A549 (cell line): Measurements from ENCODE around the gene NRK.
"Not testable (repeated sequence)": the region's sequence is repeated elsewhere in the genome, so short reads cannot be mapped to it uniquely, and the experiment has no call there.

Experiments used
- BHLHE40 ChIP-seq: IDR thresholded peaks from 2 replicates; pipeline ENCODE4 v1.6.1; 2012; ENCODE audit warnings: low read depth, low read length, inconsistent platforms
- CHD2 ChIP-seq: fragments of 150-350 bp; IDR thresholded peaks from 2 replicates; pipeline ENCODE4 v1.6.1; 2014; ENCODE audit warnings: low read length; ENCODE audit not compliant: partially characterized antibody
- CTCF ChIP-seq: fragments of >200 bp; sonication (Bioruptor Twin); formaldehyde crosslinking; IDR thresholded peaks from 3 replicates; pipeline ENCODE4 v1.5.1; 2016
- EP300 ChIP-seq, 2 experiments: fragments of >200 bp; sonication (Bioruptor Twin); formaldehyde crosslinking; IDR thresholded peaks; 2 replicates in 1 of 2; 3 replicates in 1 of 2; pipeline ENCODE4 v1.6.1; 2016 to 2017
- MAFK ChIP-seq: fragments of 450-650 bp; IDR thresholded peaks from 2 replicates; pipeline ENCODE4 v1.6.1; 2014; ENCODE audit not compliant: partially characterized antibody
- MAZ ChIP-seq: fragments of 150-350 bp; IDR thresholded peaks from 2 replicates; pipeline ENCODE4 v1.6.1; 2014; ENCODE audit warnings: antibody characterized with exemption, low read depth, low read length, borderline replicate concordance
- MYC ChIP-seq: IDR thresholded peaks from 2 replicates; pipeline ENCODE4 v1.6.1; 2012; ENCODE audit warnings: mild to moderate bottlenecking, inconsistent platforms, low read length, improper control_type of control experiment, borderline replicate concordance
- NFE2L2 ChIP-seq: fragments of 150-350 bp; conservative IDR thresholded peaks from 2 replicates; pipeline ENCODE4 v1.6.1; 2014; ENCODE audit warnings: low read length
- RAD21 ChIP-seq, 2 experiments: fragments of >200 bp in 1 of 2; sonication (Bioruptor Twin) in 1 of 2; formaldehyde crosslinking in 1 of 2; IDR thresholded peaks in 1 of 2; conservative IDR thresholded peaks in 1 of 2; 2 replicates in 1 of 2; 3 replicates in 1 of 2; pipeline ENCODE4 v1.6.1; 2012 to 2018; ENCODE audit warnings: inconsistent platforms in 1 of 2
- REST ChIP-seq: fragments of 200-600 bp; sonication (generic); IDR thresholded peaks from 2 replicates; pipeline ENCODE4 v1.6.1; 2016; ENCODE audit warnings: antibody characterized with exemption, mild to moderate bottlenecking, moderate library complexity
- RNF2 ChIP-seq: fragments of 200-600 bp; sonication (generic); IDR thresholded peaks from 2 replicates; pipeline ENCODE4 v1.6.1; 2016; ENCODE audit warnings: low read depth, mild to moderate bottlenecking, antibody characterized with exemption, moderate library complexity, borderline replicate concordance
- SMC3 ChIP-seq: fragments of >200 bp; sonication (Bioruptor Twin); formaldehyde crosslinking; IDR thresholded peaks from 3 replicates; pipeline ENCODE4 v1.6.1; 2018; ENCODE audit warnings: inconsistent platforms
- TP53 ChIP-seq: fragments of 250-450 bp; sonication (Bioruptor Pico); IDR thresholded peaks from 2 replicates; pipeline ENCODE4 v1.5.0; 2021; ENCODE audit warnings: mild to moderate bottlenecking, moderate library complexity

- not testable (repeated sequence) for TF ChIP-seq BHLHE40; CTCF; MAFK; RNF2; REST; CHD2; RAD21 (conservative IDR thresholded peaks at IDR 0.05 in 1 of 2, IDR thresholded peaks at IDR 0.05 in 1 of 2); MAZ; EP300 (IDR thresholded peaks at IDR 0.05); SMC3; MYC; NFE2L2; TP53
These were observed 16.7 kb upstream of the NRK start for GRCh38 chrX:105805655-105806054.
